OCI-LY3 (cell line): Measurements from ENCODE around the gene DGKG.

Experiments
- EZH2phosphoT487 ChIP-seq: fragments of 200-600 bp; shearing (Covaris generic); IDR thresholded peaks from 2 replicates; pipeline ENCODE4 v1.6.1; 2018; ENCODE audit warnings: antibody characterized with exemption, mixed run types, low read depth
- TF ChIP-seq, protein P1 (sequence below): fragments of 200-600, 300-600 bp; sonication (generic); IDR thresholded peaks from 2 replicates; pipeline ENCODE4 v1.5.1; 2014; ENCODE audit warnings: antibody characterized with exemption, low read length, low read depth

DNA sequence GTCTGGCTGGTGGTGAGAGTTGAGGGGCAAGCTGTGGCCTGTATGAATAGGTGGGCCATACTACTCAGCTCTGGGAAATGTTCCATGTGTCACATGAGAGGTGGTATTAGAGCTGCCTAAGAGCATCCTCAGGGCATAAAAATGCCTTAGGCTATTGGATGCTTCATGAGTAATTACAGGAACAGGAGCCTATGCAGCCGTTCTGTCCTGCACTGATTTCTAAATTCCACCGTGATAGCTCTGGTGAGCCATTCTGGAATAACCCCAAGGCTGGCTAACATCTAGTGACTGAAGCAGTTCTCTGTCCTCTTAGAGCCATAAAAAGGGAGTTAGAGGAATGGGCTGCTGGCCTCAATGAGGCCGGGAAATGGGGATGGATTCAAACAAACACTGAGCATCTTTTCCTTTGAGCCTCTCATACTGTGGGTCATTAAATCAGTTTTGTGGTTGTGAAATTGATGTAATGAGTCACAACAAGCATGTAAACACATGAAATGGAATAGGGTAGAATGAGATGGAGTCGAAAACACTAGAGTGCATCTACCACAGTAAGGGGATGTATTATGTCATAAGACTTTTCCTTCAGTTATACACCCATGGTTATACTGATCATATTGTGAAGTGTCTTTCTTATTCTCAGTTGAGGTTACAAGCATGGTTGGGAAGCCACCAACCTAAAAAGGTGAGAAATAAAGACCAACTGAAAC, 41.0 kb downstream of the DGKG start:
- TF ChIP-seq, protein P1, sequence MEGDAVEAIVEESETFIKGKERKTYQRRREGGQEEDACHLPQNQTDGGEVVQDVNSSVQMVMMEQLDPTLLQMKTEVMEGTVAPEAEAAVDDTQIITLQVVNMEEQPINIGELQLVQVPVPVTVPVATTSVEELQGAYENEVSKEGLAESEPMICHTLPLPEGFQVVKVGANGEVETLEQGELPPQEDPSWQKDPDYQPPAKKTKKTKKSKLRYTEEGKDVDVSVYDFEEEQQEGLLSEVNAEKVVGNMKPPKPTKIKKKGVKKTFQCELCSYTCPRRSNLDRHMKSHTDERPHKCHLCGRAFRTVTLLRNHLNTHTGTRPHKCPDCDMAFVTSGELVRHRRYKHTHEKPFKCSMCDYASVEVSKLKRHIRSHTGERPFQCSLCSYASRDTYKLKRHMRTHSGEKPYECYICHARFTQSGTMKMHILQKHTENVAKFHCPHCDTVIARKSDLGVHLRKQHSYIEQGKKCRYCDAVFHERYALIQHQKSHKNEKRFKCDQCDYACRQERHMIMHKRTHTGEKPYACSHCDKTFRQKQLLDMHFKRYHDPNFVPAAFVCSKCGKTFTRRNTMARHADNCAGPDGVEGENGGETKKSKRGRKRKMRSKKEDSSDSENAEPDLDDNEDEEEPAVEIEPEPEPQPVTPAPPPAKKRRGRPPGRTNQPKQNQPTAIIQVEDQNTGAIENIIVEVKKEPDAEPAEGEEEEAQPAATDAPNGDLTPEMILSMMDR: no peak
- no peak for TF ChIP-seq EZH2phosphoT487
